OCI-LY7 (cell line): ENCODE results near the gene TICAM1.

ENCODE experiments used
- CTCF ChIP-seq: fragments of 200-600 bp; sonication (generic); conservative IDR thresholded peaks from 2 replicates; pipeline ENCODE4 v1.5.1; 2014; ENCODE audit warnings: mild to moderate bottlenecking, antibody characterized with exemption, low read length, moderate library complexity, mixed read lengths
- EZH2phosphoT487 ChIP-seq: fragments of 200-600 bp; sonication (generic); IDR thresholded peaks from 2 replicates; pipeline ENCODE4 v1.6.1; 2018; ENCODE audit warnings: low read depth, borderline replicate concordance, mild to moderate bottlenecking, mixed run types, antibody characterized with exemption, low read length, moderate library complexity, mixed read lengths

DNA sequence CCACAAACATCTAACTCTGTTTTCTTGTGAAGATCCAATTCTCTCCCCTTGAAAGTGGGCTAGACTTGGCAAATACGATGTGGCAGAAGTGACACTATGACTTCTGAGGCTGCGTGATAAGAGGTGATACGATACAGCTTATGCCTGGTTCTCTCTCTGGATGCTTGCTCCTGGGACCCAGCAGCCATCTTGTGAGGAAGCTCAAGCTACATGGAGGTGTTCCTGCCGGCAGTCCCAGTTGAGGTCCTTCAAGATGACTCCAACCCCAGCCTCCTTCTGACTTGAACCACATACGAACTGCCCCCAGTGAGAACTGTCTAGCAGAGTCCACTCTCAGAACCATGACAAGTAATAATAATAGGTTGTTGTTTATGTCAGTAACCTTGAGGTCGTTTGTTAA lies 50.7 kb downstream of the TICAM1 start:
- TF ChIP-seq CTCF (no peak), EZH2phosphoT487 (no peak)
